HG03095 (cell line): ENCODE data around the gene SLC15A3.
"Not testable (repeated sequence)": the region's sequence is repeated elsewhere in the genome, so short reads cannot be mapped to it uniquely, and the experiment has no call there.

ENCODE experiments used
- ATAC-seq: cut with Tn5 transposase; IDR thresholded peaks from one replicate; pipeline ENCODE4 v1.9.1; 2021; ENCODE audit warnings: moderate library complexity; ENCODE audit not compliant: unreplicated experiment

The SLC15A3 gene

GRCh38 chr11:60915248-60915914 lies 36.6 kb downstream of the SLC15A3 start:
- ATAC-seq = no peak

GRCh38 chr11:60914633-60915247 lies 37.2 kb downstream of the SLC15A3 start:
- peak; percentile 2 for ATAC-seq

- peak; percentile 40 for ATAC-seq
Measured at GRCh38 chr11:60913793-60914632, 38.0 kb downstream of the SLC15A3 start, which contains the start of gene TMEM109. TSS of gene TMEM109 (plus strand) at chr11:60914158. CDS start at chr11:60919694, 5,536 bp downstream.

GRCh38 chr11:60912851-60913528 lies 39.0 kb downstream of the SLC15A3 start:
- ATAC-seq = no peak

- no peak for ATAC-seq
Measured at GRCh38 chr11:60912223-60912850, 39.6 kb downstream of the SLC15A3 start.

GRCh38 chr11:60910711-60911380 lies 41.1 kb downstream of the SLC15A3 start:
- no peak for ATAC-seq

GRCh38 chr11:60910281-60910687 lies 41.7 kb downstream of the SLC15A3 start:
- ATAC-seq = peak; percentile 32

GRCh38 chr11:60909680-60910280 lies 42.2 kb downstream of the SLC15A3 start:
- not testable (repeated sequence) for ATAC-seq

- ATAC-seq = no peak
Measured at GRCh38 chr11:60908803-60909202, 43.2 kb downstream of the SLC15A3 start.

- ATAC-seq = peak; percentile 68
Measured at GRCh38 chr11:60906132-60906972, 45.6 kb downstream of the SLC15A3 start, which contains the start of gene PRPF19. TSS of gene PRPF19 (minus strand) at chr11:60906585. CDS start at chr11:60906382, 203 bp downstream.

GRCh38 chr11:60905551-60906113 lies 46.3 kb downstream of the SLC15A3 start:
- no peak for ATAC-seq

GRCh38 chr11:60905047-60905446 lies 46.9 kb downstream of the SLC15A3 start:
- ATAC-seq = no peak

GRCh38 chr11:60902625-60903024 lies 49.4 kb downstream of the SLC15A3 start:
- no peak for ATAC-seq

GRCh38 chr11:60900673-60901404 lies 51.1 kb downstream of the SLC15A3 start:
- no peak for ATAC-seq

GRCh38 chr11:60899977-60900376 lies 52.0 kb downstream of the SLC15A3 start:
- ATAC-seq = no peak

- no peak for ATAC-seq
Measured at GRCh38 chr11:60899046-60899936, 52.7 kb downstream of the SLC15A3 start.

- ATAC-seq = no peak
Measured at GRCh38 chr11:60897496-60897895, 54.5 kb downstream of the SLC15A3 start.
